ENCODE results near the gene GYPB.
A peak's percentile ranks its signal among the peaks of the same experiment; 100 is the strongest.
"Not testable (repeated sequence)": the region's sequence is repeated elsewhere in the genome, so short reads cannot be mapped to it uniquely, and the experiment has no call there.

GYPB gene

GRCh38 chr4:144006200-144006803, 12.9 kb downstream of the GYPB start:
- H3K4me1 ChIP-seq (ENCODE audit: insufficient read depth, low read length); H3K4me3 ChIP-seq (ENCODE audit: low read length); H3K9me3 ChIP-seq (ENCODE audit: insufficient read depth, low read depth, low read length); H3K27ac ChIP-seq (ENCODE audit: low read length); H3K36me3 ChIP-seq (ENCODE audit: insufficient read depth, low read depth, low read length); H3K27me3 ChIP-seq (ENCODE audit: insufficient read depth, low read length); H3K9ac ChIP-seq (ENCODE audit: low read depth, low read length): not testable (repeated sequence)

- H3K4me1 ChIP-seq (ENCODE audit: insufficient read depth, low read length); H3K27ac ChIP-seq (ENCODE audit: low read length); H3K36me3 ChIP-seq (ENCODE audit: insufficient read depth, low read depth, low read length); H3K4me3 ChIP-seq (ENCODE audit: low read length); H3K9me3 ChIP-seq (ENCODE audit: insufficient read depth, low read depth, low read length); H3K27me3 ChIP-seq (ENCODE audit: insufficient read depth, low read length); H3K9ac ChIP-seq (ENCODE audit: low read depth, low read length): not testable (repeated sequence)
Observed at GRCh38 chr4:144005558-144005953, 13.6 kb downstream of the GYPB start.

- H3K27ac ChIP-seq (ENCODE audit: low read length); H3K9me3 ChIP-seq (ENCODE audit: insufficient read depth, low read depth, low read length); H3K4me1 ChIP-seq (ENCODE audit: insufficient read depth, low read length); H3K9ac ChIP-seq (ENCODE audit: low read depth, low read length); H3K27me3 ChIP-seq (ENCODE audit: insufficient read depth, low read length); H3K36me3 ChIP-seq (ENCODE audit: insufficient read depth, low read depth, low read length); H3K4me3 ChIP-seq (ENCODE audit: low read length): not testable (repeated sequence)
Observed at GRCh38 chr4:144004868-144005557, 14.2 kb downstream of the GYPB start.

- H3K4me3 ChIP-seq (ENCODE audit: low read length); H3K27me3 ChIP-seq (ENCODE audit: insufficient read depth, low read length); H3K36me3 ChIP-seq (ENCODE audit: insufficient read depth, low read depth, low read length); H3K4me1 ChIP-seq (ENCODE audit: insufficient read depth, low read length); H3K9ac ChIP-seq (ENCODE audit: low read depth, low read length); H3K9me3 ChIP-seq (ENCODE audit: insufficient read depth, low read depth, low read length); H3K27ac ChIP-seq (ENCODE audit: low read length): not testable (repeated sequence)
Observed at GRCh38 chr4:144003890-144004265, 15.3 kb downstream of the GYPB start.

GRCh38 chr4:144003205-144003889, 15.8 kb downstream of the GYPB start:
- H3K9me3 ChIP-seq (ENCODE audit: insufficient read depth, low read depth, low read length); H3K27ac ChIP-seq (ENCODE audit: low read length); H3K9ac ChIP-seq (ENCODE audit: low read depth, low read length); H3K4me3 ChIP-seq (ENCODE audit: low read length); H3K27me3 ChIP-seq (ENCODE audit: insufficient read depth, low read length); H3K4me1 ChIP-seq (ENCODE audit: insufficient read depth, low read length); H3K36me3 ChIP-seq (ENCODE audit: insufficient read depth, low read depth, low read length): not testable (repeated sequence)

- not testable (repeated sequence) for H3K27me3 ChIP-seq (ENCODE audit: insufficient read depth, low read length); H3K9me3 ChIP-seq (ENCODE audit: insufficient read depth, low read depth, low read length); H3K4me3 ChIP-seq (ENCODE audit: low read length); H3K9ac ChIP-seq (ENCODE audit: low read depth, low read length); H3K4me1 ChIP-seq (ENCODE audit: insufficient read depth, low read length); H3K27ac ChIP-seq (ENCODE audit: low read length); H3K36me3 ChIP-seq (ENCODE audit: insufficient read depth, low read depth, low read length)
Observed at GRCh38 chr4:144000331-144000995, 18.7 kb downstream of the GYPB start.

- not testable (repeated sequence) for H3K4me3 ChIP-seq (ENCODE audit: low read length); H3K36me3 ChIP-seq (ENCODE audit: insufficient read depth, low read depth, low read length); H3K27me3 ChIP-seq (ENCODE audit: insufficient read depth, low read length); H3K9me3 ChIP-seq (ENCODE audit: insufficient read depth, low read depth, low read length); H3K27ac ChIP-seq (ENCODE audit: low read length); H3K4me1 ChIP-seq (ENCODE audit: insufficient read depth, low read length); H3K9ac ChIP-seq (ENCODE audit: low read depth, low read length)
Observed at GRCh38 chr4:143996193-143996592, 23.0 kb downstream of the GYPB start.

GRCh38 chr4:143991761-143992160, 27.4 kb downstream of the GYPB start:
- H3K9ac ChIP-seq (ENCODE audit: low read depth, low read length); H3K36me3 ChIP-seq (ENCODE audit: insufficient read depth, low read depth, low read length); H3K4me1 ChIP-seq (ENCODE audit: insufficient read depth, low read length); H3K27me3 ChIP-seq (ENCODE audit: insufficient read depth, low read length); H3K9me3 ChIP-seq (ENCODE audit: insufficient read depth, low read depth, low read length); H3K4me3 ChIP-seq (ENCODE audit: low read length); H3K27ac ChIP-seq (ENCODE audit: low read length): not testable (repeated sequence)

GRCh38 chr4:143990717-143991116, 28.5 kb downstream of the GYPB start:
- H3K4me1 ChIP-seq (ENCODE audit: insufficient read depth, low read length); H3K9me3 ChIP-seq (ENCODE audit: insufficient read depth, low read depth, low read length); H3K4me3 ChIP-seq (ENCODE audit: low read length); H3K36me3 ChIP-seq (ENCODE audit: insufficient read depth, low read depth, low read length); H3K27me3 ChIP-seq (ENCODE audit: insufficient read depth, low read length); H3K27ac ChIP-seq (ENCODE audit: low read length); H3K9ac ChIP-seq (ENCODE audit: low read depth, low read length): not testable (repeated sequence)

- Histone ChIP-seq H3K4me1 (ENCODE audit: insufficient read depth, low read length) (peaks cover 6% of the 10 kb centered on the region; the same call in 1 of the 2 replicates), H3K27me3 (ENCODE audit: insufficient read depth, low read length) (no peaks in the 10 kb centered on the region), H3K9ac (ENCODE audit: low read depth, low read length) (no peak overlapping the region), H3K36me3 (ENCODE audit: insufficient read depth, low read depth, low read length) (no peaks in the 10 kb centered on the region), H3K4me3 (ENCODE audit: low read length) (no peak overlapping the region), H3K27ac (ENCODE audit: low read length) (peak overlapping the region; percentile 60), H3K9me3 (ENCODE audit: insufficient read depth, low read depth, low read length) (no peaks in the 10 kb centered on the region)
Observed at GRCh38 chr4:143986180-143986579, 33.0 kb downstream of the GYPB start.

GRCh38 chr4:143980776-143981175, 38.4 kb downstream of the GYPB start:
- H3K27ac ChIP-seq (ENCODE audit: low read length); H3K27me3 ChIP-seq (ENCODE audit: insufficient read depth, low read length); H3K9ac ChIP-seq (ENCODE audit: low read depth, low read length); H3K4me3 ChIP-seq (ENCODE audit: low read length); H3K36me3 ChIP-seq (ENCODE audit: insufficient read depth, low read depth, low read length); H3K9me3 ChIP-seq (ENCODE audit: insufficient read depth, low read depth, low read length); H3K4me1 ChIP-seq (ENCODE audit: insufficient read depth, low read length): not testable (repeated sequence)

GRCh38 chr4:143975527-143975926, 43.7 kb downstream of the GYPB start:
- H3K9ac ChIP-seq (ENCODE audit: low read depth, low read length); H3K27ac ChIP-seq (ENCODE audit: low read length); H3K9me3 ChIP-seq (ENCODE audit: insufficient read depth, low read depth, low read length); H3K36me3 ChIP-seq (ENCODE audit: insufficient read depth, low read depth, low read length); H3K27me3 ChIP-seq (ENCODE audit: insufficient read depth, low read length); H3K4me3 ChIP-seq (ENCODE audit: low read length); H3K4me1 ChIP-seq (ENCODE audit: insufficient read depth, low read length): not testable (repeated sequence)

Measured in iPS-20b (cell line).